RPMI8226 (cell line): ENCODE results near the gene MXD1.
"Not testable (repeated sequence)": the region's sequence is repeated elsewhere in the genome, so short reads cannot be mapped to it uniquely, and the experiment has no call there.

Experiments
- DNase-seq: peaks from one replicate; pipeline ENCODE4 v3.0.0-alpha.2; 2015

MXD1 gene

GRCh38 chr2:69933839-69934613 lies 19.1 kb downstream of the MXD1 start:
- DNase-seq = no peak

- DNase-seq = no peak
Measured at GRCh38 chr2:69934614-69934908, 19.7 kb downstream of the MXD1 start.

- no peak for DNase-seq
Measured at GRCh38 chr2:69935011-69935410, 20.1 kb downstream of the MXD1 start.

DNA sequence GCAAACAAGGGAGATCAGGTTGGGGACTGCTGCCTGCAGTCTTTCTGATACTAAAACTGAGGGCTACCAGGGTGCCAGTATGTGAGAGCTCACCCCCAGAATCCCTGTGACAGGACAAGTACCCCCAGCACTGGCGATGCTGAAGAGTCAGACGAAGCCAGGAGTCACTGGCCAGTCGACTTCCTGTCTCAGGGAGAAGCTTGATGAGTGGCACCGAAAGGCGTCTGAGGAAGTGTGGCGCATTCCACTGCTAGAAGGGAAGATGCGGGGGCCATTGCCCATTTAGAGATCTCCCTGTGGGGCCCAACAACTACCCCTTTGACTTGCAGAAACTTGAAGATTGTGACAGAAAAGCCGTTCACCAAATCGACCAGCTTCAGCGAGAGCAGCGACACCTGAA lies 22.0 kb downstream of the MXD1 start:
- no peak for DNase-seq

GRCh38 chr2:69937968-69938367 lies 23.1 kb downstream of the MXD1 start:
- no peak for DNase-seq

GRCh38 chr2:69939722-69940121 lies 24.8 kb downstream of the MXD1 start:
- DNase-seq = no peak

DNA sequence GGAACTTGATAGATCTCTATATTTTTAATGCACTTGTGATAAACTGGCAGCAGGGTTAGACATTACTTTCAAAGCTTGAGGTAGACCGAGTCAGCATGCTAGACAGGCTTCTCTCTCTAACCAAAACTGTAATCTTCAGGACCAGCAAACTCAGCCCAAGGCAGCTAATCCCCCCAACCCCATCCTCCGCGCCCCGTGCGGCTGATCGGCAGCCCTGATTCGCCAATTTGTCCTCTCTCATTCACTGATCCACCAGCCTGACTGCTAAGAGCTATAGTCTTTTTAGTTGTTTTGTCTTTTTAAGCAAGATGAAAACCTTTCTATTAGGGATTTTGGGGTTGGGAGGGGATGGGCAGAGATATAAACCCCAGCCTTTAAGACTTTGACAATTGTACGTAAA lies 25.8 kb downstream of the MXD1 start:
- no peak for DNase-seq

- DNase-seq = no peak
Measured at GRCh38 chr2:69943000-69943842, 28.3 kb downstream of the MXD1 start.

- no peak for DNase-seq
Measured at GRCh38 chr2:69943843-69944525, 29.1 kb downstream of the MXD1 start.

DNA sequence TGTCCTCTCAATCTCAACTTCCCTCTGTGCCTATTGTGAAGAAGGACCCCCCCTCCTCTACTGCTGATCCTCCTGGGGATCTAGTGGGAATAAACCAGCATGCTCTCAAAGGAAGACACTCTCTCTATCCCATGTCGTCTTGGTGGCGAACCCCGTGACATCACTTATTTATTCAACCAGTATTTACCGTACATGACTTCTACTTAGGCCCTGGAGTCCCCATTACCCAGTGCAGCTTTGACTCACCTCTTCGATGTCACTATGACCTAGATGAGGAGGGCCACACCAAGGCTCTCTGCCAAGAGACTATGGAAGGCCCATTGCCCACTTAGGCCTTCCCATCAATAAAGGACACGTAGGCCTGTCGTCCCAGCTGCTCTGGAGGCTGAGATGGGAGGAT lies 29.8 kb downstream of the MXD1 start:
- DNase-seq = no peak

DNA sequence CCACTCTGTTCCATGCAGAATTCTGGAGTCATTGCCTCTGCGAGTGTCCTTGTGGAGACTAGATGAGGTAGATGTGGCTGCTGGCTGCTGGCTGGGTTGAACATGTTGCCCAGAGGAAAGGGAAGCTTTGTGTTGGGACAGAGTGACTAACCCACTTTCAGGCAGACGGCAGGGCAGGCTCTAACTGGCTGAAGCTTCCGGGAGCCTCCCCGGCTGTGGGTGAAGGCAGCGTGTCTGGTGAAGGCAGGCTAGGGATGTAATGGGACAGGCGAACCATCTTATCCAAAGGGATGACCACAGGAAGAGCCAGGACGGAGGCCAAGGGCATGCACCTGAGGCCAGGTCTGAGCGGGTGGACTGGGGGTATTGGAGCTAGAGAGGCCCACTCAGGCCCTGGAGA lies 30.5 kb downstream of the MXD1 start:
- no peak for DNase-seq

DNA sequence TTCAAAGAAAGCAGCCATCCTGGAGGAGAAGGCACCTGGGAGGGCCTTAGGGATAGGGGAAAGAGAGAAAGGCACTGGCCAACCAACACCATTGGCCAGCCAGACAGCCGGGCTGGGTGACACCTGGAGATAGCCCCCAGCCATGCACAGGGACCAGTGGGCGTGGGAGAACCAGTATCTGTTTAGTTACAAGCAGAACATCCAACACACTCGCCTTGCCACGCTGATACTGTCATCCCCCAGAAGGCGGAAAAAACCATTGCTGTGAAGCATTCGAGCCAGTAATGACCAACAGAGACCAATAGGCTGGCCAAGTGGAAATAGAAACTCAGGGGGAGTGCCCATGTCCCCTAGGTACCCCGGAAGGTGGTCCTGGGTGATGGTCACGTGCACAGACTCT lies 31.0 kb downstream of the MXD1 start:
- no peak for DNase-seq

DNA sequence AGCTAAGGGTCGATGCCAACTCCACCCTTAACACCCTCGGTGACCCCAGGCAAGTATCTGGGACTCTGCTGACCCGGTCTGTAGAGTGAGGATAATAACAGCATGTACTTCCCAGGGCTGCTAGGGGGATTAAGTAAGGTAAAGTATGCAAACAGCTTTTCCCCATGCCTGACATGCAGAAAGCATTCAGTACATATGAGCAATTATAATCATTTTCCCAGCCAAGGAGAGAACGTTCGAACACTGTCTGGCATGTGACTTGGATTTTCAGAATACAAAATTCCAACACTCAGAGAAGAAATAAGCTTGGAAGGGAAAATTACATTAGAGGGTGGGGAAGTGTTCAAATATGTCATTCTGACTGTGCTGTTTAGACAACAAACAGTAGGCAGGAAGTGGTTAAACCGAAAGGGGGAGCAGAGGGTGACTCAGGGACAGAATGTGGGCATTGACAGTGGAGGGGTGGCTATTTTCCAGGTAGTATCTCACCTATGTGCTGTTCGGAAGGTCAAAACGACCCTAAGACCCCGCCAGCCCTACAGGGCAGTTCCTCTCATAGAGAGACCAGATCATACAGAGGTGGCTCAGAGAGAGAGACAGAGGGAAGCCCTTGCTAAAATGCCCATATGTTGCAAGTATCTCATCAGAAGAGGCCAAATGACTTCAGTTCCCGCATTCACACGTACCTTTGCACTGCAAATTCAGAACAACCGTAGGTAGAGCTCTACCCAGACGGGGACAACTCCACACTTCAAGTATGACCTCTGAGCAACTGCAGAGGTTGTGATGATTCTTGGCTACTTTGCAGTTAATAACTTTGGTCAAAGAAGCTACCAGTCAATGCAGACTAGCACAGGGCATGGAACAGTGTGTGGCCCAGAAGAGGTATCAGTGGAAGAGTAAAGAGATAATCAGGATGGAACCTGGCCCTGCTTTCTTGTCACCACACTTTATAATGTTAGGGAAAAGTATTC lies 31.7 kb downstream of the MXD1 start:
- DNase-seq = no peak

DNA sequence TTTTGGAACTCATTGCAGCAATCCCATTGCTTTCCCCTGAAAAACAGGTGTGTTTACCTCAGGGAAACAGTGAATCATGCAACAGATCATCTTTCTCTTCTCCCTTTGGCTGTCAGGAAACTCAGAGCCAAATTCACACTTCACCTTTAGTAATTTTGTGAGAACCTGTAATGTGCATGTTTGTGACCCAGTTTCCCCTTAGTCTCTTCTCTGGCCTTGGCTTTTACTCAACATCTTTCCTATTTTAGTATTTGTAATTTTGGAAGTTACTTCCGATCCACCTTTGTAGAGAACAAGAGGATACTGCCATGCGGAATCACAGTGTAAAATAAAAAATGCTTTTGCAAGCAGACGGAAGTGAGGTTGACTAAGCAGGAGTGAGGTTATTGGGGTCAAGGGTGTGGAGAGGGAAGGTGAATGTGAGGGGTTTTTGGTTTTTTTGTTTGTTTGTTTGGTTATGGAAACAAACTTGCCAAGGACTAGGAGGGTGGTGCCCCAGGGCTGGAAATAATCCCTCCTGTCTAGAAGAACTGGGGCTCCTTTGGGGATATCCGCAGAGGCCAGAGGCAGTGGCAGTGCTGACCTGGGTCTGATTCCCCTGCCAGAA lies 32.5 kb downstream of the MXD1 start:
- DNase-seq = no peak

- DNase-seq = no peak
Measured at GRCh38 chr2:69948032-69948962, 33.4 kb downstream of the MXD1 start.

GRCh38 chr2:69948963-69949645 lies 34.2 kb downstream of the MXD1 start:
- no peak for DNase-seq

DNA sequence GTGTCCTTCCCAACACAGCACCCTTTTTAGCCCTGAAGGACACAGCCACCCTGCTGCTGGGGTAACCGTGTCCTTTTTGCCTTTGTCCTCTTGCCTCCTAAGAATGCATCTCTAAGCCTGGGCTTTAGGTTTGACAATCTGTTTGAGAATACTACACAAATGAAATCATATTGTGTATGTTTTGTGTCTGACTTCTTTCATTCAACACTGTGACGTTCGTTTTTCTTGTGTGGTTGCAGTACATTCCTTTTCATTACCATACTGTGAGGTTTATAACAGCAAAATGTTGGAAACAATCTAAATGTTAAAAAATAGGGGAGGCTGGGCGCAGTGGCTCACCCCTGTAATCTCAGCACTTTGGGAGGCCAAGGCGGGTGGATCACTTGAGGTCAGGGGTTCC lies 35.3 kb downstream of the MXD1 start:
- DNase-seq = no peak

- not testable (repeated sequence) for DNase-seq
Measured at GRCh38 chr2:69950671-69951070, 35.8 kb downstream of the MXD1 start.

- DNase-seq = no peak
Measured at GRCh38 chr2:69952336-69953115, 37.6 kb downstream of the MXD1 start.

GRCh38 chr2:69954084-69954483 lies 39.2 kb downstream of the MXD1 start:
- DNase-seq = no peak
